HG03520 (cell line): Measurements from ENCODE around the gene CFAP92.

Experiments
- ATAC-seq: cut with Tn5 transposase; IDR thresholded peaks from one replicate; pipeline ENCODE4 v1.9.1; 2021; ENCODE audit warnings: mild to moderate bottlenecking, moderate library complexity; ENCODE audit not compliant: unreplicated experiment

Gene CFAP92

GRCh38 chr3:128992926-128993460 is 883 bp downstream of the CFAP92 start:
- ATAC-seq, result no peak

GRCh38 chr3:128991355-128991895 is 2.5 kb downstream of the CFAP92 start:
- no peak for ATAC-seq

- ATAC-seq, result no peak
Observed at GRCh38 chr3:128988286-128988685, 5.6 kb downstream of the CFAP92 start.

- ATAC-seq, result no peak
Observed at GRCh38 chr3:128987302-128988100, 6.4 kb downstream of the CFAP92 start.

GRCh38 chr3:128984596-128984995 is 9.3 kb downstream of the CFAP92 start:
- ATAC-seq, result no peak

GRCh38 chr3:128983293-128984069 is 10.4 kb downstream of the CFAP92 start:
- ATAC-seq, result no peak

- ATAC-seq, result no peak
Observed at GRCh38 chr3:128975276-128975675, 18.6 kb downstream of the CFAP92 start.

GRCh38 chr3:128973988-128974564 is 19.8 kb downstream of the CFAP92 start:
- ATAC-seq, result no peak

- no peak for ATAC-seq
Observed at GRCh38 chr3:128971421-128972100, 22.3 kb downstream of the CFAP92 start.

- ATAC-seq, result no peak
Observed at GRCh38 chr3:128970740-128971047, 23.2 kb downstream of the CFAP92 start.

GRCh38 chr3:128969993-128970739 is 23.7 kb downstream of the CFAP92 start:
- ATAC-seq, result no peak

GRCh38 chr3:128967748-128968355 is 26.0 kb downstream of the CFAP92 start:
- no peak for ATAC-seq

GRCh38 chr3:128965818-128966217 is 28.1 kb downstream of the CFAP92 start:
- ATAC-seq, result no peak

- no peak for ATAC-seq
Observed at GRCh38 chr3:128965280-128965679, 28.6 kb downstream of the CFAP92 start.

GRCh38 chr3:128956440-128956839 is 37.4 kb downstream of the CFAP92 start:
- no peak for ATAC-seq

- no peak for ATAC-seq
Observed at GRCh38 chr3:128950223-128950938, 43.5 kb downstream of the CFAP92 start.

- ATAC-seq, result no peak
Observed at GRCh38 chr3:128949158-128949557, 44.7 kb downstream of the CFAP92 start.

GRCh38 chr3:128946411-128946810 is 47.5 kb downstream of the CFAP92 start:
- no peak for ATAC-seq

GRCh38 chr3:128945878-128946175 is 48.0 kb downstream of the CFAP92 start:
- ATAC-seq, result no peak
